DND-41 (cell line): ENCODE results near the gene C19orf47.

ENCODE experiments used
- ATAC-seq: fragments of 200-7000 bp; cut with Tn5 transposase; 3 replicates; pipeline ENCODE4 v1.9.1; 2021; ENCODE audit warnings: low read depth; ENCODE audit not compliant: insufficient read depth
- DNase-seq: peaks from one replicate; pipeline ENCODE4 v3.0.0-alpha.2; 2020
- H2AFZ ChIP-seq: 2 replicates; pipeline ENCODE4 v1.6.0; 2012; ENCODE audit warnings: low read depth, low read length
- H3K27ac ChIP-seq: 2 replicates; pipeline ENCODE4 v1.5.1; 2012; ENCODE audit warnings: low read length, inconsistent platforms
- H3K27me3 ChIP-seq: fragments of 200-600 bp; sonication (generic); 2 replicates; pipeline ENCODE4 v1.6.0; 2012; ENCODE audit warnings: low read length, mild to moderate bottlenecking, inconsistent platforms; ENCODE audit not compliant: insufficient read depth, poor library complexity
- H3K36me3 ChIP-seq: 2 replicates; pipeline ENCODE4 v1.5.1; 2012; ENCODE audit warnings: low read length, inconsistent platforms; ENCODE audit not compliant: insufficient read depth
- H3K4me1 ChIP-seq: 2 replicates; pipeline ENCODE4 v1.5.1; 2012; ENCODE audit warnings: mild to moderate bottlenecking, low read length; ENCODE audit not compliant: insufficient read depth
- H3K4me2 ChIP-seq: 2 replicates; pipeline ENCODE4 v1.6.0; 2012; ENCODE audit warnings: mild to moderate bottlenecking, moderate library complexity, low read length, inconsistent platforms; ENCODE audit not compliant: insufficient read depth
- H3K4me3 ChIP-seq, 2 experiments: fragments of 200-600 bp in 1 of 2; shearing (Covaris generic) in 1 of 2; 2 replicates each; pipeline ENCODE4 v1.5.1; 2012 to 2016; ENCODE audit warnings: inconsistent platforms in 2 of 2, low read length in 2 of 2, mild to moderate bottlenecking in 2 of 2, low read depth in 1 of 2, moderate library complexity in 1 of 2
- H3K79me2 ChIP-seq: 2 replicates; pipeline ENCODE4 v1.6.0; 2012; ENCODE audit warnings: low read length, inconsistent platforms; ENCODE audit not compliant: insufficient read depth
- H3K9ac ChIP-seq: 2 replicates; pipeline ENCODE4 v1.6.0; 2012; ENCODE audit warnings: low read depth, mild to moderate bottlenecking, inconsistent platforms, low read length, moderate library complexity
- H3K9me3 ChIP-seq: 2 replicates; pipeline ENCODE4 v1.5.1; 2012; ENCODE audit warnings: low read length, moderate library complexity, mild to moderate bottlenecking, inconsistent platforms; ENCODE audit not compliant: insufficient read depth, severe bottlenecking
- H4K20me1 ChIP-seq: 2 replicates; pipeline ENCODE4 v1.6.0; 2012; ENCODE audit warnings: low read length; ENCODE audit not compliant: insufficient read depth
- CTCF ChIP-seq: IDR thresholded peaks from 2 replicates; pipeline ENCODE4 v1.5.1; 2012; ENCODE audit warnings: borderline replicate concordance, low read length, moderate library complexity, mild to moderate bottlenecking; ENCODE audit not compliant: poor library complexity, severe bottlenecking; ENCODE audit errors: extremely low read depth
- EZH2 ChIP-seq: IDR thresholded peaks from 3 replicates; pipeline ENCODE4 v1.6.1; 2012; ENCODE audit warnings: borderline replicate concordance, low read depth, mild to moderate bottlenecking, moderate library complexity, low read length, inconsistent platforms; ENCODE audit not compliant: severe bottlenecking

The C19orf47 gene

DNA sequence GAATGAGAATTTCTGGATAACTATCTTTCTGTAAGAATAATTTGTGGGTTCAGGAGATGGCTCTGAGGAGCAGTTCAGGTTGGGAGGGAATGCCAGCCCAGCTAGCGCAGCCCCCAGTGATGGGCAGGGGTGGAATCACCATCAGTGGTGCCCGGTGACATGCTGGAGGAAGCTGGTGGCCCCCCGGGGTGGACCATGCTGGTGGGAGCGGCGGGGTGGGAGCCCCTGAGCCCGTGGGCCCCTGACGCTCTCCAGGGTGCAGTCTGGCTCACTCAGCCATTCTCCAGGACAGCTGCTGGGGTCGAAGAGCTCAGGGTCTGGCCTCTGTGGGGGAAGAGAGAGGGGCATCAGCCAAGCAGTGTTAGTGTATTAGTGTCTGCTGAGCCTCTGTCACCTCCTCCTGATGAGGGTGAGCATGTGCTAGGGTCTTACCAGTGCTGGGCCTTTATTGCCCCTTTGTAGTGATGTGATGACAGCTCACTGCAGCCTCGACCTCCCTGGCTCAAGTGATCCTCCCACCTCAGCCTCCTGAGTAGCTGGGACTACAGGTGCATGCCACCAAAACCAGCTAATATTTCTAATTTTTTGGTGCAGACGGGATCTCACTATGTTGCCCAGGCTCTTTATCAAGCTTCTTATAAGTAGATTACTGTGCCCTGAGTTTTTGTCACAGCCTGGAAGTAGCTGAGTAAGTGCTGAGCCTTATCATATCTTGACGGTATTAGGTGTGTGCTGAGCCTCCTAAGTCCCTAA is 31.4 kb upstream of the C19orf47 start:
- no peaks in the 10 kb centered on the region for H3K9me3 ChIP-seq
- H3K27me3 ChIP-seq, result no peaks in the 10 kb centered on the region
- no peaks in the 10 kb centered on the region for H3K4me1 ChIP-seq
- DNase-seq, result no peak
- H3K36me3 ChIP-seq, result 0 out of 2 replicates have a peak, but pooled peaks cover 3% of the 10 kb centered on the region
- H4K20me1 ChIP-seq, result no peaks in the 10 kb centered on the region; the same call in 1 of the 2 replicates
- no peak for ATAC-seq
- no peak overlapping the region for H3K9ac ChIP-seq
- H2AFZ ChIP-seq, result no peak overlapping the region
- no peak overlapping the region for H3K27ac ChIP-seq
- H3K79me2 ChIP-seq, result no peaks in the 10 kb centered on the region
- TF ChIP-seq EZH2, result no peak
- no peak for TF ChIP-seq CTCF
- no peak overlapping the region for H3K4me3 ChIP-seq
- no peak overlapping the region for H3K4me2 ChIP-seq

DNA sequence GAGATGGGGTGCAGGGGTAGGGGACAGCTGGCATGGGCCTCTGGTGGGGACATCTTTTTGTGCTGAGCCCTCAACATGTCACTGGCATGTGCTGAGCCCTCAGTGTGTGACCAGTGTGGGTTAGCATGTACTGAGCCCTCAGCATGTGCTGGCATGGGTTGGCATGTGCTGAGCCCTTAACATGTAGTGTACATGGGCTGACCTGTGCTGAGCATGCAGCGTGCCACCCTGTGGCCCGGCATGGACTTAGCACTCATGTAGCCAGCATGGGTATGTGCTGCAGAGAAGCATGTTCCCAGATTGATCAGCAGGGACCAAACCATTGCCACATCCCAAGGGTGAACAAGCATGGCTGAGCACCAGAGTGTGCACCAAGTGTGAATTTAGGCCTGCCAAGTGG is 30.3 kb upstream of the C19orf47 start:
- Histone ChIP-seq H3K27ac (no peak overlapping the region), H3K4me2 (no peak overlapping the region), H4K20me1 (no peaks in the 10 kb centered on the region; the same call in 1 of the 2 replicates), H3K4me3 (no peak overlapping the region), H3K27me3 (no peaks in the 10 kb centered on the region), H2AFZ (no peak overlapping the region), H3K4me1 (no peaks in the 10 kb centered on the region), H3K9me3 (no peaks in the 10 kb centered on the region), H3K9ac (no peak overlapping the region), H3K36me3 (peaks cover 3% of the 10 kb centered on the region; the same call in 1 of the 2 replicates), H3K79me2 (no peaks in the 10 kb centered on the region)
- DNase-seq (no peak), ATAC-seq (no peak)
- TF ChIP-seq CTCF, result no peak
- TF ChIP-seq EZH2, result no peak

DNA sequence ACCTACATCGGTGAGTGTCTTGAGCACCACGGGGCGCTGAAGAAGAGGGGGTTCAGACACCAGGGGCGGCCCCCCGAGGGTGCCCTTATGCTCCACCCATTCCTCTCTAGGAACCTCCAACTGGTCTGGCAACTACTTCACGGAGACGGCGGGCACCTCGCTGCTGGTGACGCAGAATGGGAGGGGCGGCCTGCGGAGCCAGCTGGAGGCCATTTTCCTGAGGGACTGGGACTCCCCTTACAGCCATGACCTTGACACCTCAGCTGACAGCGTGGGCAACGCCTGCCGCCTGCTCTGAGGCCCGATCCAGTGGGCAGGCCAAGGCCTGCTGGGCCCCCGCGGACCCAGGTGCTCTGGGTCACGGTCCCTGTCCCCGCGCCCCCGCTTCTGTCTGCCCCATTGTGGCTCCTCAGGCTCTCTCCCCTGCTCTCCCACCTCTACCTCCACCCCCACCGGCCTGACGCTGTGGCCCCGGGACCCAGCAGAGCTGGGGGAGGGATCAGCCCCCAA is 29.7 kb upstream of the C19orf47 start:
- Histone ChIP-seq H3K27me3 (no peaks in the 10 kb centered on the region), H3K9ac (no peak overlapping the region), H2AFZ (no peak overlapping the region), H3K4me3 (no peak overlapping the region), H4K20me1 (no peaks in the 10 kb centered on the region; the same call in 1 of the 2 replicates), H3K27ac (no peak overlapping the region), H3K36me3 (peaks cover 3% of the 10 kb centered on the region; the same call in 1 of the 2 replicates), H3K79me2 (no peaks in the 10 kb centered on the region), H3K4me2 (no peak overlapping the region), H3K4me1 (no peaks in the 10 kb centered on the region), H3K9me3 (no peaks in the 10 kb centered on the region)
- DNase-seq (no peak), ATAC-seq (no peak)
- TF ChIP-seq CTCF (no peak), EZH2 (no peak)
